NCI-H187 (cell line): ENCODE measurements around the gene INPPL1.
A peak's percentile ranks its signal among the peaks of the same experiment; 100 is the strongest.

Experiments
- DNase-seq, 2 experiments: peaks; one replicate each; lab custom pipeline; 2025; lab: John Stamatoyannopoulos, UW

Gene INPPL1

DNA sequence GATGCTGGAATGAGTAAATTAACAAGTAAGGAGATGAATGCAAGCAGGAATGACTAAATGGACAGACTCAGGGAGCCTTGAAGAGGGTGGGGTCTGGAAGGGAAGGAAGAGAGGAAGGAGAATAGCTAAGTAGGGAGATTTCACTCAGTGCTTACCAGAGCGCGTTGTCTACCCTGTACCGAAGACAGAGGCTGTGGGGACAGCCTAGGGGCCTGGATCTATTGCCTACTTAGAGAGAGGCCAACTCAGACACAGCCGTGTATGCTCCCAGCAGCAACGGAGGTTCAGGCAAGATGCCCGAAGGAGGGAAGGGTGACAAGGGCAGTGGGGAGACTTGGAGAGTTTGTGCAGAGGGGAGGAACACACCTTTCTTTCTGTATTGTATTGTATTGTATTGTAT, 7.9 kb upstream of the INPPL1 start, which contains the start of gene FOLR2:
TSS of gene FOLR2 (plus strand) at position 157 of the 400 bp plus-strand sequence. CDS start 1,791 bp downstream, outside the sequence.
- DNase-seq = no peak

GRCh38 chr11:72217841-72218240, 6.7 kb upstream of the INPPL1 start:
- DNase-seq = no peak

DNA sequence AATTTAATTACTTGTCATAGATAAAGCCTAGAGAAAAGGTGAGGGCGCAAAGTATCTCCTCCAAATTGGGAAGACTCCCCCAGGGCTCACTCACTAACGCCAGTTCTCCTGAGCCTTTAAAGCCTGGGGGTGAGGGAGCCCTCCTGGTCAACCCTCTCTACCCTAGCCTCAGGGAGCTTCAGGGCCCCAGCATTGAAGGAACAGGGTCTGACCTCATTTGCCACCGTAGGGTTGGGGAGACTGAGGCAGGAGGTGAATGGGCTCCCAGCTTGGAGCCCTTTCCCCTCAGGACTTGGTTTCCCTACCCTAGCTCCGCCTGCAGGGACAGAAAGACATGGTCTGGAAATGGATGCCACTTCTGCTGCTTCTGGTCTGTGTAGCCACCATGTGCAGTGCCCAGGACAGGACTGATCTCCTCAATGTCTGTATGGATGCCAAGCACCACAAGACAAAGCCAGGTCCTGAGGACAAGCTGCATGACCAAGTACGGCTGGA, 6.3 kb upstream of the INPPL1 start:
- DNase-seq = no peak

GRCh38 chr11:72220696-72221363, 3.7 kb upstream of the INPPL1 start:
- DNase-seq = no peak

DNA sequence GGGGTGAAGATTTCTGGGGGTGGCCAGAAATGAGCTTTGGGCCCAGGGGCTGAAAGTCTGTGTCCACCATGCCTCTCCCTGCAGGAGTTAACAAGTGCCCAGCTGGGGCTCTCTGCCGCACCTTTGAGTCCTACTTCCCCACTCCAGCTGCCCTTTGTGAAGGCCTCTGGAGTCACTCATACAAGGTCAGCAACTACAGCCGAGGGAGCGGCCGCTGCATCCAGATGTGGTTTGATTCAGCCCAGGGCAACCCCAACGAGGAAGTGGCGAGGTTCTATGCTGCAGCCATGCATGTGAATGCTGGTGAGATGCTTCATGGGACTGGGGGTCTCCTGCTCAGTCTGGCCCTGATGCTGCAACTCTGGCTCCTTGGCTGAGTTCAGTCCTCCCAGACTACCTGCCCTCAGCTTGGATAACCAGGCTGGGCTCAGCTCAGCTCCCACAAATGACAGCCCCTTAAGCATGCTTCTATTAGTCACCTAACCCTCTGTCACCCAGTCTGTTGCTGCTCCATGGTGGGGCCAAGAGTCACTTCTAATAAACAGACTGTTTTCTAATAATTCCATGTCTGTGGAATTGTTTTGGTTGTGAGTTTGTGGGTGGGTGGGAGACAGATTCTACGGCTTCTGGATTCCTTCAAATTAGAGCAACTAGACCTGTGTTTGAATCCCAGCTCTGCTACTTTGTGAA, 3.0 kb upstream of the INPPL1 start:
- DNase-seq = no peak

GRCh38 chr11:72222106-72222891, 2.3 kb upstream of the INPPL1 start:
- DNase-seq = no peak

GRCh38 chr11:72222907-72223614, 1.5 kb upstream of the INPPL1 start:
- DNase-seq = peak; percentile 71 to 91

- no peak for DNase-seq
These were observed 678 bp upstream of the INPPL1 start for GRCh38 chr11:72223615-72224563.

DNA sequence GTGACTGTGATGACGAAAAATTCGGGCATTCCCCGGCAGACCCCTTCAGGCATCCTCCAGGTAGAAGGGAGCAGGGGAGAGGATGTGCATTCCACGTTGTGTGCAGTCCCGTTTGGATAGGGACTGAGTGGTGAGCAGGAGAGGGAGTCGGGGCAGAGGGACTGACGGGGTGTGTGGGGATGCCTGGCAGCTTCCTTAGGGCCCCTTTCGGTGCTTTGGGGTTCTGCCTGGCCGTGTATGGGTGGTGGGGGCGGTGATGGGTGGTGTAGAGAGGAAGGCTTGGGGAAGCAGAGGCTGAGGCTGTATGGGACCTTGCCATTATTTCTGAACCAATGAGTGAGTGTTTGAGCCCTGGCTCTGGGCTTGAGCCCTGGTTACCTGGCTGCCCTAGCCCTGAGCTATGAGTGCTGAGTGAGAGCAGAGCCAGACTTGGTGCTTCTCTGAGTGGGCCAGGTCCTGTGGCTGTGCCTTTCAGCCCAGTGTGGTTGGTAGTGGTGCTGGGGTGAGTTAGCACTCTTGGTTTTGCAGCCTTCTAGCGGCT, 914 bp downstream of the INPPL1 start:
- no peak for DNase-seq

- DNase-seq = no peak
These were observed 2.1 kb downstream of the INPPL1 start for GRCh38 chr11:72226701-72227100.

GRCh38 chr11:72227316-72228228, 3.0 kb downstream of the INPPL1 start:
- peak; percentile 37 to 64 for DNase-seq

DNA sequence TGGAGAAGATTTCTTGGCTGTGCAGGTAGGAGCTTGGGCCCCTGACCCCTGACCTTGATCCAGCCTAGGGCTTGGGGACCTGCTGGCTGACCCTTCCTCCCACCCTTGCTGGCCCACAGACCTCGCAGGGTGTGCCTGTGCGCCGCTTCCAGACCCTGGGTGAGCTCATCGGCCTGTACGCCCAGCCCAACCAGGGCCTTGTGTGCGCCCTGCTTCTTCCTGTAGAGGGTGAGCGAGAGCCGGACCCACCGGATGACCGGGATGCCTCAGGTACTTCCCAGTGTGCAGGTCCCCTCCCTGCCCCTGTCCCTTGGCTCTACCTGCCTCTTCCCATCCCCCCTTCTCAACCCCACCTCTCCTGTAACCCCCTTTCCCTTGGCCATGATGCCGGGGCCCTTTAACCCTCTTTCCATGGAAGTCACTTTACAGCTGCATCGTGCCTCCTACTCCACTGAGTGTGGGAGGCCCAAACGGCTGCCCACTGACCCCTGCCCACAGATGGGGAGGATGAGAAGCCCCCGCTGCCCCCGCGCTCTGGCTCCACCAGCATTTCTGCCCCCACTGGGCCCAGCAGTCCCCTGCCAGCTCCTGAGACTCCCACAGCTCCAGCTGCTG, 3.8 kb downstream of the INPPL1 start:
- no peak for DNase-seq

DNA sequence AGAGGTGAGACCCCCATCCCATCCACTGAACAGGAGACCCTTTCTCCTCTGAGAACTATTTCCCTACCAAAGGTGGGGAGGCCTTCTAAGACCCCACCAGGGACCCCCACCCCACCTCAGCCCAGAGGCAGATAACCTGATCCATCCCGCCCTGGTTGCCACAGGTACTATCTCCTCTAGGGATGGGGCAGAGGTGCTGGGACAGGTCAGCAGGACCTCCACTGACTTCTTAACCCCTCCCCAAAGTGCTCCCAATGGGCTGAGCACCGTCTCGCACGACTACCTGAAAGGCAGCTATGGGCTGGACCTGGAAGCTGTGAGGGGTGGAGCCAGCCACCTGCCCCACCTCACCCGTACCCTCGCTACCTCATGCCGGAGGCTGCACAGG, 4.3 kb downstream of the INPPL1 start:
- no peak for DNase-seq

DNA sequence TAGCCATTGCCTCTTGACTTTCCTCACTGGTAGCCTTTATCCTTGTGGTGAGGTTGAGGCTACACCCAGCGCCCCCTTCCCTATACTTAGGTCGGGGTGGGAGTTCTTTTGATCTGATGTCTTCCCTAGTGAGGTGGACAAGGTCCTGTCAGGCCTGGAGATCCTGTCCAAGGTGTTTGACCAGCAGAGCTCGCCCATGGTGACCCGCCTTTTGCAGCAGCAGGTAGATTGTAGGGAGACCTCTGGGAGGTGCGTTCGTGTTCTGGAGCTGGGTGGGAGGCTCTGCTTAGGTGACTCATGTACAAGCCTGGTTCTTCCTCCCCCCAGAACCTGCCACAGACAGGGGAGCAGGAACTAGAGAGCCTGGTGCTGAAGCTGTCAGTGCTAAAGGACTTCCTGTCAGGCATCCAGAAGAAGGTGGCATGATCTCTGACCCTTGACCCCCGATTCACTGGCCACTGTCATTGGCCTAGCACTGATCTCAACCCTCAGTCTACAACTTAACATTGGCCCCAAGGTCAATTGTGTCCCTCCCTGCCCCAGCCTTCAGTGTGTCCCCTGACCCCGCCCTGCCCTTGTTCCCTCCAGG, 4.9 kb downstream of the INPPL1 start:
- no peak for DNase-seq

DNA sequence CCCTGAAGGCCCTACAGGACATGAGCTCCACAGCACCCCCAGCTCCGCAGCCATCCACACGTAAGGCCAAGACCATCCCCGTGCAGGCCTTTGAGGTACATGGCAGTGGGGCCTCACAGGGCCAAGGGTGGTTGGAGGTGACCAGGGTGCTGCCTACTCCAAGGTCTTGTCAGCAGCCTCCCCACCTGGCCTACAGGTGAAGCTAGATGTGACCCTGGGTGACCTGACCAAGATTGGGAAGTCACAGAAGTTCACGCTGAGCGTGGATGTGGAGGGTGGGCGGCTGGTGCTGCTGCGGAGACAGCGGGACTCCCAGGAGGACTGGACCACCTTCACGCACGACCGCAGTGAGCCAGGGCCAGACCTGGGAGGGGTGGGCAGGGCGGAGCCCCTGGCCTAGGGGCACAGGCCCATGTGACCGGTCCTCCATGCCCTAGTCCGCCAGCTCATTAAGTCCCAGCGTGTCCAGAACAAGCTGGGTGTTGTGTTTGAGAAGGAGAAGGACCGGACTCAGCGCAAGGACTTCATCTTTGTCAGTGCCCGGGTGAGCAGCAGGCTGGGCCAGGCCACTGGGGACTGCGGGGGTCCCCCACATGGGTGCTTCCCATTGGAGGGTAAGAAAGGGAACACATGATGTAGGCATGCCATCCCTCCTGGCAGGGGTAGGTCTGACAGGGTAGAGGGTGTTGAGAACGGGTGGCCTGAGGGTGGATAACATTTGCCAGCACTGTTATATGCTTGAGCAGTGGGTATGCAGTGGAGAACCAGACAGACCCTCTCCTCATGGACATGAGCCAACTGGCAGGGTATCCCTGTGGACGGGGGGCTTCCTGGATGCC, 5.6 kb downstream of the INPPL1 start:
- DNase-seq = no peak

DNA sequence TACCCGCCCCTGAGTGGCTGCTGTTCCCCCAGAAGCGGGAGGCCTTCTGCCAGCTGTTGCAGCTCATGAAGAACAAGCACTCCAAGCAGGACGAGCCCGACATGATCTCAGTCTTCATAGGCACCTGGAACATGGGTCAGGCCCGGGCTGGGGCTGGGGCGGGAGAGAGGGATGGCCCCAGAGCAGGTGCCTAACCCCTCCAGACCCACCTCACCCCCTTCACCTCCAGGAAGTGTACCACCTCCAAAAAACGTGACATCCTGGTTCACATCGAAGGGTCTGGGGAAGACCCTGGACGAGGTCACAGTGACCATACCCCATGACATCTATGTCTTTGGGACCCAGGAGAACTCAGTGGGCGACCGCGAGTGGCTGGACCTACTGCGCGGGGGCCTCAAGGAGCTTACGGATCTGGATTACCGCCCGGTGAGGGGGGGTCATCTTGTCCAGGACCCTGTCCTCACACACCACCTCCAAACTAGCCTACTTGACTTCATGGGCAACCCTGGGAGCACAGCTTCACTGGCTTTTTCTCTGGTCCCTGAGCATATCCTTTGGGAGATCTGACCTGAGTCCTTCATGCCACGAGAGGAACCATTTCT, 6.3 kb downstream of the INPPL1 start:
- DNase-seq = no peak
